Panc1 (cell line): ENCODE results near the gene KCNQ1. TPM values are rescaled to one million over a fixed set of nuclear protein-coding genes. Genes with fewer than 3 reads are reported as not detected.

Source experiments
- ATAC-seq: fragments of 200-7000 bp; cut with Tn5 transposase; 2 replicates; pipeline ENCODE4 v1.9.1; 2020; ENCODE audit warnings: mild to moderate bottlenecking, moderate library complexity
- BruUV-seq: library from RNA; stranded (reverse); fragments of 400-500 nt; replicated peaks from 2 replicates; lab custom pipeline; 2021; lab: Mats Ljungman, UMichigan
- CTCF ChIA-PET: fragments of 300-600 bp; sonication (Branson Sonifier 250); formaldehyde crosslinking; loops from one replicate; lab custom pipeline; 2022; ENCODE audit warnings: antibody characterized with exemption; lab: Charles Lee
- POLR2A ChIA-PET: fragments of 300-600 bp; sonication (Branson Sonifier 250); formaldehyde crosslinking; loops from one replicate; lab custom pipeline; 2022; ENCODE audit warnings: antibody characterized with exemption; lab: Charles Lee
- DNase-seq: peaks from one replicate; pipeline ENCODE4 v3.0.0-alpha.2; 2010; ENCODE audit warnings: low read depth, low spot score
- H3K27ac ChIP-seq: 2 replicates; pipeline ENCODE4 v1.5.1; 2011; ENCODE audit warnings: mild to moderate bottlenecking, low read length, inconsistent platforms
- H3K27me3 ChIP-seq: fragments of 200-500 bp; sonication (Bioruptor generic); 2 replicates; pipeline ENCODE4 v1.6.0; 2014; ENCODE audit warnings: low read length, inconsistent platforms; ENCODE audit not compliant: control insufficient read depth, insufficient read depth
- H3K36me3 ChIP-seq: fragments of 200-500 bp; sonication (Bioruptor generic); 2 replicates; pipeline ENCODE4 v1.5.1; 2014; ENCODE audit warnings: inconsistent platforms, mild to moderate bottlenecking, low read length, moderate library complexity; ENCODE audit not compliant: control insufficient read depth, insufficient read depth
- H3K4me1 ChIP-seq: 2 replicates; pipeline ENCODE4 v1.5.1; 2011; ENCODE audit warnings: inconsistent platforms, mild to moderate bottlenecking, low read length, moderate library complexity; ENCODE audit not compliant: control insufficient read depth, insufficient read depth
- H3K4me3 ChIP-seq, 2 experiments: 2 replicates each; pipeline ENCODE4 v1.5.1; 2011 to 2012; ENCODE audit warnings: low read depth in 2 of 2, low read length in 2 of 2, mild to moderate bottlenecking in 2 of 2, inconsistent platforms in 1 of 2, moderate library complexity in 1 of 2
- H3K9me3 ChIP-seq: fragments of 200-500 bp; sonication (Bioruptor generic); 2 replicates; pipeline ENCODE4 v1.5.1; 2014; ENCODE audit warnings: low read depth, mild to moderate bottlenecking, inconsistent platforms, low read length, moderate library complexity; ENCODE audit not compliant: control insufficient read depth, insufficient read depth
- POLR2AphosphoS5 ChIP-seq: IDR thresholded peaks from 2 replicates; pipeline ENCODE4 v1.6.1; 2012; ENCODE audit warnings: mild to moderate bottlenecking, low read depth, low read length, moderate library complexity
- REST ChIP-seq, 2 experiments: IDR thresholded peaks; 2 replicates each; pipeline ENCODE4 v1.6.1; 2011 to 2012; ENCODE audit warnings: low read depth in 2 of 2, control low read depth in 1 of 2, low read length in 1 of 2, mild to moderate bottlenecking in 1 of 2, moderate library complexity in 1 of 2; ENCODE audit not compliant: insufficient read depth in 1 of 2
- SIN3A ChIP-seq: IDR thresholded peaks from 2 replicates; pipeline ENCODE4 v1.6.1; 2012; ENCODE audit warnings: low read depth, mild to moderate bottlenecking, low read length, moderate library complexity, borderline replicate concordance; ENCODE audit not compliant: insufficient read depth
- TCF7L2 ChIP-seq: IDR thresholded peaks from 2 replicates; pipeline ENCODE4 v1.6.1; 2011; ENCODE audit warnings: mild to moderate bottlenecking, low read depth, low read length, inconsistent platforms
- in situ Hi-C: cut with HindIII; loops from 2 replicates; pipeline ENCODE4 v1.10.0; 2016; ENCODE audit warnings: low sequenced_read_pairs, low pct_unique_long_range_greater_than_20kb
- intact Hi-C: fragments of 100-400 bp; cut with micrococcal nuclease; formaldehyde crosslinking; loops from one replicate; pipeline ENCODE4 v1.10.0; 2022; ENCODE audit not compliant: unreplicated experiment
- total RNA-seq: library from RNA; stranded (reverse); gene quantifications from one replicate; pipeline ENCODE4 v1.2.1, GENCODE V29; 2021; ENCODE audit not compliant: unreplicated experiment
- TF ChIP-seq, protein P1 (sequence below): fragments of 450-650 bp; IDR thresholded peaks from 2 replicates; pipeline ENCODE4 v1.5.1; 2017; ENCODE audit warnings: mild to moderate bottlenecking

KCNQ1 gene
- total RNA-seq, 1 experiment from 2014 or later: 1.0 TPM

- ATAC-seq: no peak
- no peaks in the 10 kb centered on the region for H3K27me3 ChIP-seq
- BruUV-seq: no TSS peak
- in situ Hi-C loops (no loop called here), intact Hi-C loops (no loop called here)
- POLR2A ChIA-PET: no interaction called here
- CTCF ChIA-PET: no interaction called here
- TF ChIP-seq TCF7L2 (no peak), SIN3A (no peak), POLR2AphosphoS5 (no peak), REST (IDR thresholded peaks at IDR 0.05; ENCODE audit: insufficient read depth in 1 of 2, low read depth in 2 of 2, low read length in 1 of 2) (no peak)
- TF ChIP-seq, protein P1, sequence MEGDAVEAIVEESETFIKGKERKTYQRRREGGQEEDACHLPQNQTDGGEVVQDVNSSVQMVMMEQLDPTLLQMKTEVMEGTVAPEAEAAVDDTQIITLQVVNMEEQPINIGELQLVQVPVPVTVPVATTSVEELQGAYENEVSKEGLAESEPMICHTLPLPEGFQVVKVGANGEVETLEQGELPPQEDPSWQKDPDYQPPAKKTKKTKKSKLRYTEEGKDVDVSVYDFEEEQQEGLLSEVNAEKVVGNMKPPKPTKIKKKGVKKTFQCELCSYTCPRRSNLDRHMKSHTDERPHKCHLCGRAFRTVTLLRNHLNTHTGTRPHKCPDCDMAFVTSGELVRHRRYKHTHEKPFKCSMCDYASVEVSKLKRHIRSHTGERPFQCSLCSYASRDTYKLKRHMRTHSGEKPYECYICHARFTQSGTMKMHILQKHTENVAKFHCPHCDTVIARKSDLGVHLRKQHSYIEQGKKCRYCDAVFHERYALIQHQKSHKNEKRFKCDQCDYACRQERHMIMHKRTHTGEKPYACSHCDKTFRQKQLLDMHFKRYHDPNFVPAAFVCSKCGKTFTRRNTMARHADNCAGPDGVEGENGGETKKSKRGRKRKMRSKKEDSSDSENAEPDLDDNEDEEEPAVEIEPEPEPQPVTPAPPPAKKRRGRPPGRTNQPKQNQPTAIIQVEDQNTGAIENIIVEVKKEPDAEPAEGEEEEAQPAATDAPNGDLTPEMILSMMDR: no peak
- H3K4me3 ChIP-seq: no peak overlapping the region
- no peak overlapping the region for H3K27ac ChIP-seq
- peaks cover 7% of the 10 kb centered on the region; the same call in 1 of the 2 replicates for H3K9me3 ChIP-seq
- H3K36me3 ChIP-seq: no peaks in the 10 kb centered on the region
- no peak for DNase-seq
- no peaks in the 10 kb centered on the region for H3K4me1 ChIP-seq
These were observed 221.0 kb downstream of the KCNQ1 start for GRCh38 chr11:2665526-2666400.

DNA sequence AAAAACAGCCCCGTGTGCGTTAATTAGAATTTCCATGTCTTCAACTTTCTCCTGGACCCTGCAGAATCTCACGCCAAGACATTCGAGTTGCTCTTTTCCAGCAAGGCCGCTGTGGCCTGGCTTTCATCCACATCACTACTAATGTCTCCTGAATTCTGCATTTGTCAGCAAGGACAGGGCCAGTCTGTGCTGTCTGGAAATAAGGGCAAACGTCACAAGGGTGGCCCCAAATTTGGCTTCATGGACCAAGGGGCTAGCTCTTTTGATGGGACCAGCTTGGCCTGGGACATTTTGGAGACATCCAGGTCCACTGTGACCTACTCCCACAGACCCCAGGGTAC lies 221.6 kb downstream of the KCNQ1 start:
- ChIA-PET POLR2A (no interaction called here), CTCF (no interaction called here)
- Histone ChIP-seq H3K36me3 (no peaks in the 10 kb centered on the region), H3K4me3 (no peak overlapping the region), H3K9me3 (peaks cover under 1% of the 10 kb centered on the region; the same call in 1 of the 2 replicates), H3K27me3 (no peaks in the 10 kb centered on the region), H3K4me1 (no peaks in the 10 kb centered on the region), H3K27ac (no peak overlapping the region)
- in situ Hi-C loops (no loop called here), intact Hi-C loops (no loop called here)
- no TSS peak for BruUV-seq
- DNase-seq (no peak), ATAC-seq (no peak)
- TF ChIP-seq REST (IDR thresholded peaks at IDR 0.05; ENCODE audit: insufficient read depth in 1 of 2, low read depth in 2 of 2, low read length in 1 of 2): no peak
- TF ChIP-seq POLR2AphosphoS5: no peak
- no peak for TF ChIP-seq SIN3A
- no peak for TF ChIP-seq TCF7L2
- TF ChIP-seq, protein P1: no peak
